Femur (tissue), 1 donor: Measurements from ENCODE around the gene DDX27.
A peak's percentile ranks its signal among the peaks of the same experiment; 100 is the strongest.
"Not testable (repeated sequence)": the region's sequence is repeated elsewhere in the genome, so short reads cannot be mapped to it uniquely, and the experiment has no call there.

ENCODE experiments used
- DNase-seq: peaks from one replicate; pipeline ENCODE4 v3.0.0-alpha.2; 2017

Gene DDX27

DNA sequence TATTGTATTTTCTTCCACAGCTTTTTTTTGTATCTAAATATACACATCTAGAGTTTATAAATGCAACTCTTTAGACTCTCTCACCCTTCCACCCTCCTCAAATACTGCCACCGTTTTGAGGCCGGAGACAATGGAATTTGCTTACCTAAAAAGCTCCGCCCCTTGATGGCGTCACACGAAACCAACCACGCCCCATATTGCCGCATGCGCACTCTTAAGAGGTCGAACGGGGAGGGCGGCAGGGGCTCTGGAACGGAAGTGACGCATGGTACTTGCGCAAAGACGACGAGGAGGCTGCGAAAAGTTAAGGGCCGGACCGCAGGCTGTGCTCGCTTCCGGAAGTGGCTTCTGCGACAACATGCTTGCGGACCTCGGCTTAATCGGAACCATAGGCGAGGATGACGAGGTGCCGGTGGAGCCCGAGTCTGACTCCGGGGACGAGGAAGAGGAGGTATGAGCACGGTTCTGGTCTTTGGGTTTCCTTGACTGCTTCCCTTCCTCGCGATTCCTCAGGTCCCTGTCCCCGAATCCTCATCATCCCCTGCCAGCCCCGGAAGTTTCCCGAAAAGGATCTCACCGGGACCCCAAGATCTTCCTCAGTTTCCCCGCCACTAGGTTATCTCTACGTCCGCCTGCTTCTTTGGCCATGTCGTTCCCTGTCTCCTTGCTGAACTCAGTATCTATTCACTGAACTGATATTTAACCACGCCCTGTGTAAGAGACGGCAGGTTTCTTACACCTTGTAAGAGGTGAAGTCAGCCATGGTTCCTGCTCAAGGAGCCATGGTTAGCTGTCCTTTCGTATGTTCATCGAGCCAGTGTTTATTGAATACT, at the start of gene DDX27:
DDX27 (plus strand) TSS at position 326 of the 833 bp plus-strand sequence; CDS start at position 359, 33 bp downstream.
- DNase-seq: peak; percentile 99

GRCh38 chr20:49169547-49169946, 49.7 kb upstream of the DDX27 start:
- DNase-seq: no peak

- DNase-seq: no peak
These were observed 48.5 kb upstream of the DDX27 start for GRCh38 chr20:49170714-49171113.

DNA sequence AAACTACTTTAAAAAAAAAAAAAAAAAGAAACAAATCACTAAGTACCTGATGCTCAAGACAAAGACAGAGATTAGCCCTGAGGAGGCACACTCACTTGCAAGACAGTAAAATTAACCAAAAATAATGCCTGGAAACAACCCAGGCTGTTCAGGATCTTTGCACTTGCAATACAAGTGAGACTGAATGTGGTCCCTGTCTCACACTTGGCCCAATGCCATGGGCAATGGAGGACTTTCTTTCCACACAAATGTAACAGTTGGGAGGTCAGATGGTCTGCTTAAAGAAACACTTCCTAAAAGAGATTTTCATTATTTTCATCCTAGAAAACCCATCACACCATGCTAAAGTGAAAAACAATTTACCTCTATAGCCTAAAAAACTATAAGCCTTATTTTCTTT, 47.3 kb upstream of the DDX27 start:
- DNase-seq: no peak

DNA sequence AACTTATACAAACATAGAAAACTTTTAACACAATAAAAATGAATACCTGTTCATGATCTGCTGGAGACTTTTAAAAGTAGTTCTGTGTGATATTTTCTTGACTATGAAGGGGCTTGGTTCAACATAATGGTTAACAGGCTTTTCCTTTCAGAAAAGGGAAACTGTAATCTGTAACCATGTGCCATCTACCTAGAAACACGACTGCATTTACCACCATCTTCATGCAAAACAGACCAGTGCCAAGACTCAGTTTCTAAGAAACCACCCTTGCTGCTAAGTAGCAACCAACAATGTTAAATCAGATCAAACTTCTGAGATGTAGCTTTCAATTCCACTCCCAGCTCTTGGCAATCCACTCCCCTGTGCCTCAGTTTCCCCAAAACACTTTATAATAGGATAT, 46.8 kb upstream of the DDX27 start:
- no peak for DNase-seq

DNA sequence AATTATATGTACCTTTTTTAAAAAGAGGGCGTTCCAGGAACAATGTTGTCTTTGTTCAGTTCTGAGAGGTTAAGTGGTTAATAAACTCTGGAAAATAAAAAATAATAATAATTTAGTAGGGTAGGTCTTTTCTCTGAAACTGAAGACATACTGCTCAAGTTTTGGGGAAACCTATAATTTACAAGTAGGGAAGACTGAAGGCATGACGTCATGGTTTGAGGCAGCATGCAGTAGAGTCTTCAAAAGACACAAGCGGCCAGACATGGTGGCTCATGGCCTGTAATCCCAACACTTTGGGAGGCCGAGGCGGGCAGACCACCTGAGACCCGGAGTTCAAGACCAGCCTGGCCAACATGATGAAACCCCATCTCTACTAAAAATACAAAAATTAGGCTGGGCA, 45.0 kb upstream of the DDX27 start:
- DNase-seq: no peak

- DNase-seq: no peak
These were observed 39.6 kb upstream of the DDX27 start for GRCh38 chr20:49179368-49180277.

DNA sequence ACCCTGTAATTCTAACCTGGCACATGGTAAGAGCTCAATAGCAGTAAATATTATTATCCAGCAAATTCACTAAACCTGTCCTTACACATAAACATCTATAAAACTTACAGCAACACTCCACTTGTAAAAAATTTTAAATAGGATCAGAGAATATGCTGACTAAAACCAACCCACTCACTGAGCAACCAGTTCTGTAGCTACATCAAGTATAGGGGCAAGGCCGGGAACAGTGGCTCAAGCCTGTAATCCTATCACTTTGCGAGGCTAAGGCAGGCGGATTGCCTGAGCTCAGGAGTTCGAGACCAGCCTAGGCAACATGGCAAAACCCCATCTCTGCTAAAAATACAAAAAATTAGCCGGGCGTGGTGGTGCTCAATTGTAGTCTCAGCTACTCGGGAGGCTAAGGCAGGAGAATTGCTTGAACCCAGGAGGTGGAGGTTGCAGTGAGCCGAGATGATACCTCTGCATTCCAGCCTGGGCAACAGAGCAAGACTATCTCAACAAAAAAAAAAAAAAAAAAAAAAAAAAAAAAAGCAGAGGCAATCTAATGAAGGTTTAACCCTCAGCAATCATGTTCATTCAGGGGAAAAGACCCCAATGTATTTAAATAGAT, 37.8 kb upstream of the DDX27 start:
- DNase-seq: no peak

- no peak for DNase-seq
These were observed 35.8 kb upstream of the DDX27 start for GRCh38 chr20:49183444-49183843.

GRCh38 chr20:49184084-49184501, 35.1 kb upstream of the DDX27 start:
- not testable (repeated sequence) for DNase-seq

- DNase-seq: no peak
These were observed 34.5 kb upstream of the DDX27 start for GRCh38 chr20:49184691-49185070.

- DNase-seq: no peak
These were observed 34.0 kb upstream of the DDX27 start for GRCh38 chr20:49185071-49185761.

- DNase-seq: peak; percentile 66
These were observed 32.5 kb upstream of the DDX27 start for GRCh38 chr20:49186535-49187329.

DNA sequence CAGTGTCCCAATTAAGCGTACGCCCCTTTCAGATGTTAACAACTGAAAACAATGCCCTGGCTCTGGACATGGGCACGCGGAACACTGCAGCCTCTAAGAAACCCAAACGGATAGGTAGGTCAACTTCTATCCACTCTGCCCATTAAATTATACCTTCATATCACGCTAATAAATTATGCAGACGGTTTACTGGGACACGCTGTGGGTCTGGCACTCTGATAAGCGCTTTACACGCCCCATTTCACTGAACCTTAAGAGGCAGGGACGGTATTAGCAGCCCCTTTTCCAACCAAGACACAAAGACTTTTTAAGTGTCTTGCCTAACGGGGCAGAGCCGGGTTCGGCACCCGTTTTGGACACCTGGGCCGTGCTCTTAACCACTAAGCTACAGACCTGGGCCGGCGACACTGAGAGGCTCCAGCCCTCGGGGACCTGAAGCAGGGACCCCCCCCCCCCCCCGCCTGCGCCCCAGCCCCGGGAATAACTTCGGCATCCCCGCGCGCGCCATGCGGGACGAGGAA, 31.8 kb upstream of the DDX27 start:
- DNase-seq: peak; percentile 48

DNA sequence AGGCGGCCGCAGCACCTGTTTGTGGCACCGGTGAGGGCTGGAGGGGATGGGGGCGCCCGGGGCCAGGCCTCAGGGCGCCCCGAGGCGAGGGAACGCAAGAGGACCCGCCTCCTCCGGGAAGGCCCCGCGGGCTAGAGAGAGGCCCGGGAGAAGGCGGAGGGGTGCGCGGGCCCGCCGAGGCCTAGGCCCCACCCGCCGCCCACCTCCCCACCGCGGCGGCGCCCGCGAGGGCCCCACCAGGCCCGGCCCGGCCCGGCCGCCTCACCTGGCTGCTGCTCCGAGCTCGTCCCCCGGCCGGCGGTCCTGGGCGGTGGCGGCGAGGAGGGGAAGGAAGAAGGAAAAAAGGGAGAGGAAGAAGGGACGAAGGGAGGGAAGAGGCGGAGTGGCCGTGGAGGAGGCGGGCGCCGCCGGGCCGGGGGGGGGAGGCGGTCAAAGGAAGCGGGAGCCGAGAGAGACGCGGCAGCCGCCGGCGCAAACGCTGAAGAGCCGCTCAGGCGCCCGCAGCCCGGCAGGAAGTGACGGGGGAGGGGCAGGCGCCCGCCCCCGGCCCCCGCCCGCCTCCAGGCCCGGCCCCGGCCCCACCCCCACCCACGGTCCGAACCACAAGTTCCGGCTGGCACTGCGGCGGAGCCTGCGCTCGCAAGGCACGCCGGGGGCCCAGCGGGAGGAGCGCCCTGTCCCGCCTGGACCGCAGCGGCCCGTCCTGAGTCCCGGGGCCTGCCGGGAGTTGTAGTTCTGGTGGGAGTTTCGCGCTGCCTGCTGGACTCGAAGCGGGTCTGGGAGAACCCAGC, 31.2 kb upstream of the DDX27 start, which contains the start of gene STAU1:
STAU1 (minus strand) TSS at position 484 of the 791 bp plus-strand sequence. CDS start 22,133 bp downstream, outside the sequence.
- DNase-seq: peak; percentile 98

GRCh38 chr20:49192944-49193518, 26.2 kb upstream of the DDX27 start:
- DNase-seq: not testable (repeated sequence)

DNA sequence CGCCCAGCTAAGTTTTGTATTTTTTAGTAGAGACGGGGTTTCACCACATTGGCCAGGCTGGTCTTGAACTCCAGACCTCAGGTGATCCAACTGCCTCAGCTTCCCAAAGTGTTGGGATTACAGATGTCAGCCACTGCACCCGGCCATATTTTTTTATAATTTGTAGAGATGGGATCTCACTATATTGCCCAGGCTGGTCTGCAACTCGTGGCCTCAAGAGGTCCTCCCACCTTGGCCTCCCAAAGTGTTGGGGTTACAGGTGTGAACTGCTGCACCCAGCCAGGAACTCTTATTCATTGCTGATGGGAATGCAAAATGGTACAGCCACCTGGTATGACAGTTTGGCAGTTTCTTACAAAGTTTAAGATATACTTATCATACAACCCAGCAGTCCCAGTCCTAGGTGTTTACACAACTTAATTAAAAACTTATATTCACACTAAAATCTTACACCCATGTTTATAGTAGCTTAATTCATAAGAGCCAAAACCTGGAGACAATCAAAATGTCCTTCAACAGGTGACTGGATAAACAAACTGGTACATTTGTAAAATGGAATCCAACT, 19.4 kb upstream of the DDX27 start:
- no peak for DNase-seq

DNA sequence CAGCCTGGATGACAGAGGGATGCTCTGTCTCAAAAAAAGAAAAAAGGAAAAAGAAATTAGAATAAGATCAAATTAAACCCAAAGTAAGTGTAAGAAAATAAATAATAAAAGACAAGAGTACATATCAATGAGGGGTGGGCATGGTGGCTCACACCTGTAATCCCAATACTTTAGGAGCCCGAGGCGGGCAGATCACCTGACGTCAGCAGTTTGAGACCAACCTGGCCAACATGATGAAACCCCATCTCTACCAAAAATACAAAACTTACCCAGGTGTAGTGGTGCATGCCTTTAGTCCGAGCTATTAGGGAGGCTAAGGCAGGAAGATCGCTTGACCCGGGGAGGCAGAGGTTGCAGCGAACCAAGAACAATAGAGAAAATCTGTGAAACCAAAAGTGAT, 16.2 kb upstream of the DDX27 start:
- no peak for DNase-seq

GRCh38 chr20:49203746-49204145, 15.5 kb upstream of the DDX27 start:
- no peak for DNase-seq

DNA sequence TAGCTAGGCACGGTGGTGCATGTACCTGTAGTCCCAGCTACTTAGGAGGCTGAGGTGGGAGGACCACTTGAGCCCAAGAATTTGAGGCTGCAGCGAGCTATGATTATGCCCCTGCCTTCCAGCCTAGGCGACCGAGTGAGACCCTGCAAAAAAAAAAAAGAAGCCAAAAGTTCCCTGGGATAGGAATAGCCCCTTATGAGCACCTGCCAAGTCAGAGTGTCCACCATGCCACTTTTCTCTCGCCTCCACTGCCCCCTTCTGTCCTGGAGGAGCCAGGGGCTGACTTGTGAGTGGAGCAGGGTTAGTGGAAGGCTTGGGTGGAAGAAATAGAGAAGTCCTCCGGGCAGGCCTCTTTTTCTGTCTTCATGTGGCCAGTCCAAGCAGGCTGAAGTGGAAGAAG, 12.1 kb upstream of the DDX27 start:
- no peak for DNase-seq
